ENCODE results near the gene NR2C2AP. TPM values are rescaled to one million over a fixed set of nuclear protein-coding genes. Genes with fewer than 3 reads are reported as not detected.
"Not testable (repeated sequence)": the region's sequence is repeated elsewhere in the genome, so short reads cannot be mapped to it uniquely, and the experiment has no call there.

The NR2C2AP gene
- total RNA-seq, 1 donor from 2014 or later = 20.0 TPM

GRCh38 chr19:19223060-19223459, 19.8 kb upstream of the NR2C2AP start:
- Histone ChIP-seq H3K36me3 (ENCODE audit: control insufficient read depth, insufficient read depth, low read length) (no peaks in the 10 kb centered on the region), H3K4me3 (ENCODE audit: low read depth, low read length) (no peak overlapping the region), H3K27me3 (ENCODE audit: control insufficient read depth, insufficient read depth, low read length) (peaks cover 32% of the 10 kb centered on the region)
- no peak for DNase-seq (ENCODE audit: low read depth)
- no peak for TF ChIP-seq CTCF (IDR thresholded peaks at IDR 0.05; ENCODE audit: insufficient read depth, low read length, poor library complexity, severe bottlenecking)

DNA sequence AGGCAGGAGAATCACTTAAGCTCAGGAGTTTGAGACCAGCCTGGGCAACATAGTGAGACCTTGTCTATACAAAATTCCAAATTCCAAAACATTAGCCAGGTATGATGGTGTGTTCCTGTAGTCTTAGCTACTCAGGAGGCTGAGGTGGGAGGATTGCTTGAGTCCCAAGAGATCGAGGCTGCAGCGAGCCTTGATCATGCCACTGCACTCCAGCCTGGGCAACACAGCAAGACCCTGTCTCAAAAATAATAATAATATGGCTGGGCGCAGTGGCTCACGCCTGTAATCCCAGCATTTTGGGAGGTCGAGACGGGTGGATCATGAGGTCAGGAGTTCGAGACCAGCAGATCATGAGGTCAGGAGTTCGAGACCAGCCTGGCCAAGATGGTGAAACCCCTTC, 17.8 kb upstream of the NR2C2AP start:
- peaks cover 17% of the 10 kb centered on the region for H3K27me3 ChIP-seq (ENCODE audit: control insufficient read depth, insufficient read depth, low read length)
- H3K36me3 ChIP-seq (ENCODE audit: control insufficient read depth, insufficient read depth, low read length); DNase-seq (ENCODE audit: low read depth); H3K4me3 ChIP-seq (ENCODE audit: low read depth, low read length): not testable (repeated sequence)

GRCh38 chr19:19218911-19219310, 15.7 kb upstream of the NR2C2AP start:
- no peak for DNase-seq (ENCODE audit: low read depth)
- no peak for TF ChIP-seq CTCF (IDR thresholded peaks at IDR 0.05; ENCODE audit: insufficient read depth, low read length, poor library complexity, severe bottlenecking)
- H3K36me3 ChIP-seq (ENCODE audit: control insufficient read depth, insufficient read depth, low read length) = no peaks in the 10 kb centered on the region
- peaks cover 19% of the 10 kb centered on the region for H3K27me3 ChIP-seq (ENCODE audit: control insufficient read depth, insufficient read depth, low read length)
- no peak overlapping the region for H3K4me3 ChIP-seq (ENCODE audit: low read depth, low read length)

DNA sequence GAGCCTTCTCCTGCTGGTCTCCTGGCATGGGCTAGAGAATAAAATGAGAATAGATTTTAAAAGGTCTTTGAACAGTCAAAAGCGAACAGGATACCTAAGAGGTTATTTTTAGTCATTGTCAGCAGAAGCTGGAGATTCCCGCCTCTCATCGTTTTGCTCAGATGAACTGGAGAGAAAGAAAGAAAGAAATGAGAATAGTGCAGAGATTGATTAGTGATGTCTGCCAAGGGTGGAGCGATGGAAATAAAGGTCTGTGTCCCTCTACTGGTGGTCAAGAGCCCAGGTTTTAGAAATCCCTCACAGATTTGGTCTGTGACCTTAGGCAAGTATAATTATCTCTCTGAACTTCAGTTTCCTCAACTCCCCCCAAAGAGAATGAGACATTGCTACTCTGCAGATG, 13.9 kb upstream of the NR2C2AP start:
- H3K36me3 ChIP-seq (ENCODE audit: control insufficient read depth, insufficient read depth, low read length) = no peaks in the 10 kb centered on the region
- DNase-seq (ENCODE audit: low read depth) = no peak
- no peak overlapping the region for H3K4me3 ChIP-seq (ENCODE audit: low read depth, low read length)
- no peak for TF ChIP-seq CTCF (IDR thresholded peaks at IDR 0.05; ENCODE audit: insufficient read depth, low read length, poor library complexity, severe bottlenecking)
- H3K27me3 ChIP-seq (ENCODE audit: control insufficient read depth, insufficient read depth, low read length) = peaks cover 35% of the 10 kb centered on the region

DNA sequence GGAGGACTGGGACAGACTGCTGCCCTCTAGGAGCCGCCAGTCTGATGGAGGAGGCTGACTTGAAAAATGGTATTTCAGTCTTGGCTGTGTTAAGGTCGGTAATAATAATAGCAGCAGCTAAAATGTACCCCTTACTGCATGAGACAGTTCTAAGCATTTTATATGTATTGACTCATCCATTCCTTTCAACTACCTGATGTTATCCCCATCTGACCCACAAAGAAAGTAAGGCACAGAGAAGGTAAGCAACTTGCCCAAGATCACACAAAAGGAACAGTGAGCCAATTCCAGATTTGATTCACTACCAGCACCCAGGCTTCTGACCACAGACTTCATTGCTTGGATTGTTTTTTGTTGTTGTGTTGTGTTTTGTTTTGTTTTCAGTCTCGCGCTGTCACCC, 12.6 kb upstream of the NR2C2AP start:
- no peak for DNase-seq (ENCODE audit: low read depth)
- no peaks in the 10 kb centered on the region for H3K36me3 ChIP-seq (ENCODE audit: control insufficient read depth, insufficient read depth, low read length)
- H3K4me3 ChIP-seq (ENCODE audit: low read depth, low read length) = no peak overlapping the region
- peaks cover 45% of the 10 kb centered on the region for H3K27me3 ChIP-seq (ENCODE audit: control insufficient read depth, insufficient read depth, low read length)
- TF ChIP-seq CTCF (IDR thresholded peaks at IDR 0.05; ENCODE audit: insufficient read depth, low read length, poor library complexity, severe bottlenecking) = no peak

DNA sequence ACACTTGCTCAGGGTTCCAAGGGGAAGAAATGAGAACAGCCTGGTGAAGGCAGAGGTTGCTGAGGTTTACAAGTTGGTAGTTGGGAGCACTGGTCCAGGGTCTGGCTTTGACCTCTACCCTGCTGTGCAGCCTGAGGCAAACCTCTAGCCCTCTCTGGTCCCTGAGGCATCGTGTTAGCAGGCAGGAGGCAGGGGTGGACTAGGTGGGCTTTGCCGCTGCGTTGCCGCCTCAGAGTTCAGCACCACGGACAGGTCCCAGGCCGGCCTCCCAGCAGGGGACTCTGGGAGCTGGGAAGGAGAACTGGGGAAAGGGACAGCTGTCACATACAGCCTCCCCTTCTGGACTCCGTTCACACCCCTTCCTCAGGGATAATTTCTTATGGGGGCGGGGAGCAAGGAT, 11.7 kb upstream of the NR2C2AP start:
- peak; percentile 3 for TF ChIP-seq CTCF (IDR thresholded peaks at IDR 0.05; ENCODE audit: insufficient read depth, low read length, poor library complexity, severe bottlenecking)
- no peak for DNase-seq (ENCODE audit: low read depth)
- H3K36me3 ChIP-seq (ENCODE audit: control insufficient read depth, insufficient read depth, low read length) = no peaks in the 10 kb centered on the region

More for the DNA sequence above, 11.7 kb upstream of the NR2C2AP start:
- no peak overlapping the region for H3K4me3 ChIP-seq (ENCODE audit: low read depth, low read length)
- H3K27me3 ChIP-seq (ENCODE audit: control insufficient read depth, insufficient read depth, low read length) = peaks cover 45% of the 10 kb centered on the region

Data from kidney epithelial cell (primary cell).